ENCODE data around the gene ASIC3. TPM values are rescaled to one million over a fixed set of nuclear protein-coding genes. Genes with fewer than 3 reads are reported as not detected.

ASIC3 gene
- total RNA-seq: 0.12 and 0.16 TPM in 2 replicates

DNA sequence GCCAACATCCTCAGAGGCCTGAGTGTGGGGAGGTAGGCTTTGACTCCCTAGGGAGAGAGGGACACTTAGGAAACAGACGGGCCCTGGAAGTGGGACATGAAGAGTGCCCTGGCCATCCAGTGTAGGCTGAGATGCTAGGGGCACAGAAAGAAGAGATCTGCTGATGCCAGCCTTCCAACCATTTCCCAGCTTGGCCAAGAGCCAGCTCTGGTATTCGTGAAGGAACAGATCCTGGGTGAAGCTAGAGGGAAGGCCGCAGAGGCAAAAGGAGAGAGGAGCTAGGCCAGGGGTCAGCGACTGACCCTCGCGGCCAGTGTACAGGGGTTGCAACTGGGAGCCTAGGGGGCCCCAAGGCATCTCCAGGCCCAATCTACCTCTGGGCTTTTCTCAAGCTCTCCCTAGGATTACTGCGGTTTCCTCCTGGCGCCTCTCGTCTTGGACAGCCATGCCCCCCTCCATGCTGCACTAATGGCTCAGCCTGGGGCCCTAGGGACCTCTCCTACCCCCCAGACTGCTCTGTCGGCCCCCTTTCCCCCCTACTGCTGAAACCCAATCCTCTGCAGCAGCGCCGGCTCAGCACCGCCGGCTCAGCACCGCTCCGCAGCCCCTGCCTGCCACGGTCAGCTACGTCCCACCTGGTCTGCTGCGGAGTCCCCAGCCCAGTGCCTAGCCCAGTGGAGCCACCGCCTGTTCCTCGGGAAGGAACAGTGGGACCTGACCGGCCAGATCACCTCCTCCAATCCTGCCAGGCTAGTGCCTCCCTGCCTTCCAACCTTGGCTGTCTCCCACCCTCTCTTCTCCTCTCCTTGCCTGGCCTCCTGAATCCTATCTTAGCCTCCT, at the start of gene ASIC3:
TSS of gene ASIC3 (plus strand) at position 556 of the 840 bp plus-strand sequence. CDS start 355 bp downstream, outside the sequence.

GRCh38 chr7:151024435-151025056, 23.8 kb upstream of the ASIC3 start, which contains the start of gene ATG9B:
Gene ATG9B (minus strand): TSS chr7:151024494. CDS start chr7:151024423, 71 bp downstream.

GRCh38 chr7:151028131-151028947, 20.0 kb upstream of the ASIC3 start, which contains the start of gene ABCB8:
Gene ABCB8 (plus strand): TSS chr7:151028450. CDS start chr7:151028516, 66 bp downstream.

GRCh38 chr7:151057506-151057988, 9.2 kb downstream of the ASIC3 start, which contains the start of gene CDK5:
Gene CDK5 (minus strand): TSS chr7:151057897. CDS start chr7:151057848, 49 bp downstream.

DNA sequence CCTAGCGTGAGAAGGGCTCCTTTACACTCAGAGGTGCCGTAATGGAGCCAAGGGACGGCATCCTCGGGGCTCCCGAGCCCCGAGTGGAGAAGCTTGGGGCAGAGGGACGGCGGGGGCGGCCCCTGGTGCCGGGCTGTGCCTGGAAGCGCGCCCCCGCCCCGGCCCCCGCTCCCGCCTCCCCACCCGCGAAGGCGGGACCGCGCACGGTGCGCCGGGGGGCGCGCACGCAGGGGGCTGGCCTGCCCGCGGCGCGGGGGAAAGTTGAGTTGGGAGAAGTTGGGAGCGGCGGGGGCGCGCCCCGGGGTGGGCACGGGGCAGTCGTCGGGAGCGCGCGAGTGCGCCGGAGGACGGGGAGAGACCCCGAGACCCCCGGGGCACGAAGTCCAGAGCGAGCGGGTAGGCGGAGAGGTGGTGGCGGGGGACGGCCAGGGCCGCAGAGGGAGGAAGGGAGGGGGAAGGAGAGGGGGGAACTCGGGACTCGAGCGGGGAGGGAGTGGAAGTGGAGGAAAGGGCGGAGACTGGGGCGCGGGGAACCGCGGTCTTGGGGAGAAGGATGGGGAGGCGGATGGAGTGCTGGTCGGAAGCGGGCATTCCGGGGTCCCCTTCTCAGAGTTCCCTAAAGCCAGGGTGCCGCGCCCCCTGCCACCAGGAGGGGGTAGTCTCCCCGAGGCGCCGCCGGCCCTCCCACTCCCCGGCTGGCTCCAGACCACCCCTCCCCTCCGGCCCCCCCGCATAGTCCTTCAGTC, 11.2 kb downstream of the ASIC3 start, which contains the start of gene SLC4A2:
TSS of gene SLC4A2 (plus strand) at position 223 of the 746 bp plus-strand sequence. CDS start 2,399 bp downstream, outside the sequence.

DNA sequence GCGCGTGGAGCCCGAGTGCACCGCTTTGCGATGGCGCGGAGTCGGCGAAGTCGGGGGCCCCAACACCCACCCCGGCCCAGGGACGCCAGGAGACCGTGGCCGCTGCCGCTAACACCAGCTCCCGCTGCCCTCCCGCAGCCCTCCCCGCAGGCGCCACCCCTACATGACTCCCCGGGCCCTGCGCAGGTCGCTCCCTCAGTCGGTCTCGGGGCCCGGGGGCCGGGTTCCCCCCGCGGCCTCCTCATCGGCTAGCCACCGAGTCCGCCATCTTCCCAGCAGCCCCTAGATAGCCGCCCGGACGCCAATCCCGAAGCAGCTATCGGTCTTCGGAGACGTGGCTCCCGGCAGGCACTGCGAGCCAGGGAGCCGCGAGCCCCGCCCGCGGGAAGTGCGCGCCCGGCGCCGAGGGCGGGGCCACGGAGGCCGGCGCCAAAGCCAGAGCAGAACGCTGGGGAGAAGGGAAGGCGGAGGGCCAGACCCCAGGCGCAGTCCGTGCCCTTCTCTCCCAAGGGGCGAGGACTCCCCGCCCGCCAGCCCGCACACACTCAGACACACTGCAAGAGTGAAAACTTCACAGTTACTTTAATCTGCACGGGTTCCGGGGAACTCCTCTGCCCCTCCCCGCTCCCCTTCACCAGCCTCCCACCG, 32.3 kb downstream of the ASIC3 start, which contains the start of gene FASTK:
TSS of gene FASTK (minus strand) at position 288 of the 648 bp plus-strand sequence. CDS start at position 245, 43 bp downstream.

DNA sequence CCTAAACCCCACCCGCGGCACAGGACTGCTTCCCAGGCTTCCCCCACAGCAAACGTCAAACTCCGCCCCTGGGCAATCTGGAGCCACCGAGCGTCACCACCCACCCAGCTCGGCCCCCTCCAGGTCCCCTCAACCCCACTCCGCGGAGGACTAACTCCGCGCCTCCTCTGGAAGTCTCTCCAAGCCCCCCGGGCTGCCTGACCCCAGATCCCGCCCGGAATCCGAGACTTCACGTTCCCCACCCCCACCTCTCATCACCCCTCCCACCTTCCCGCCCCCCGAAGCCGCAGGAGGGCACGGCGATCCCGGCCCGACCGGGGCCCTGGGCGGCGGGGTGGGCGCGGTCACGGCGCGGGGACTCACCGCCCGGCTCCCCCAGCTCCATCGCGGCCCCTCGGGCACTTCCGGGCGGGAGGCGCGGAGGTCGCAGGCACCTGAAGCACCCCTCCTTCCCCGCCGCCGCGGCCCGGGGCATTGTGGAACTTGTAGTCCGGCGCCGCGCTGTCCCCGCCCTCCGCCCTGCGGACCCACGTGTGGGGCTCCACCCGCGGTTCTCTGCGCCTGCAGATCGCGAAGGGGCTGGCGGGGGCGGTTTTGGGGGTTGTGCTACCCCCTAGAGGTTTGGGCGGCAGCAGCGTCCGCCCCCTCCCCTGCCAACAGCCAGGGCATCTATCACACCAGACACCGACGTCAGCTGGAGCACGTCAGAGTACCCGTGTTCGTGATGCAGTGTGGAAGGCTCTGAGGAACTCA, 34.9 kb downstream of the ASIC3 start, which contains the start of gene TMUB1:
TSS of gene TMUB1 (minus strand) at position 423 of the 753 bp plus-strand sequence. CDS start 930 bp downstream, outside the sequence.

DNA sequence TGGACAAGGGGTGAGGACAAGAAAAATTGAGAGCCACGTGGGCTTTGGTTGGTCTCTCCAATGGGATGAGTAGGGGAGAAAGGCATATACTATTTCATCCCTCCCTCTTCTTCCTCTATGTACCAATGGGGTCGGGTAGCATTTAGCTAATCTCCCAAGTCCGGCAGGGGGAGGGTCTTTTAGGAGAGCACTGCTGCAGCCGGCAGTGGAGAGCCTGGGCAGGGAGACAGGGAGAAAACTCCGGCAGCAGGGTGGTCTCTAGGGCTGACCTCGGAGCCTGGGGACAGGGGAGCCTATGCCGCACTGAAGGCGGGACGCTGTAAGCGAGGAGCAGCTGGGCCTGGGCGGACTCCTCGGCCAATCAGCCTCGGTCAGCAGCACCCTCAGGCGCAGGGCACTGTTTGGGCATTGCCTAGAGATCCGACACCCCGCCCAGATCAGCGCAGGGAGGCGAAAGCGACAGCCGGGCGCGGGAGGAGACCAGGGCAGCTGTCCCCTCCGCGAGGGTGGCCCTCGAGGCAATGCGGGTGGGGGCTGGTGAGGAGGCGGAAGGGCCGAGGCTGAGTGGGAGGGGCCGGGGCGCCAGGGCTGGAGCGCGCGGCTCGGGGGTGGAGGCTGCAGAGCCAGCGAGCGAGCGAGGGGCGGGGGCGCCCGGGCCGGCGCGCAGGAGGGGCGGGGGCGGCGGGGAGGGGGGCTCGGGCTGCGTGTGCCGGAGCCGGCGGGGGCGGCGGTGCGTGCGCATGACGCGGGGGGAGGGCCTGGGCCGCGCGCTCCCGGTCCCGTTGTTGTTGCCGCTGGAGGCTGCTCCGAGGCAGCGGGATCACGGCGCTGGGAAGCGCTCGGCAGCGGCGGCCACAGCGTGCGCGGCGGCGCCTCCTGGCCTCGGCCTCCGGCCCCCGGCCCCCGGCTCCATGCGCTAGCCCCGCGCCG, 37.6 kb downstream of the ASIC3 start, which contains the start of gene AGAP3:
TSS of gene AGAP3 (plus strand) at position 785 of the 930 bp plus-strand sequence. CDS start 267 bp downstream, outside the sequence.

Other genes starting within 250 kb of the ASIC3 start
- 0.97 and 47.9 TPM in 2 replicates for gene TMEM176B, start 248.2 kb upstream of the ASIC3 start, total RNA-seq
- 0.12 and 13.8 TPM in 2 replicates for gene TMEM176A, start 247.8 kb upstream of the ASIC3 start, total RNA-seq
- not detected in 2 replicates for gene AOC1, start 196.0 kb upstream of the ASIC3 start, total RNA-seq
- 0.16 TPM in 1 of 2 replicates, not detected in the other for gene KCNH2, start 70.2 kb upstream of the ASIC3 start, total RNA-seq
- gene NOS3, start 57.5 kb upstream of the ASIC3 start, total RNA-seq: 1.5 and 3.9 TPM in 2 replicates
- under 0.01 and 0.16 TPM in 2 replicates for gene ATG9B, start 24.0 kb upstream of the ASIC3 start, total RNA-seq
- 33.9 and 37.3 TPM in 2 replicates for gene ABCB8, start 20.1 kb upstream of the ASIC3 start, total RNA-seq
- 12.2 and 12.4 TPM in 2 replicates for gene CDK5, start 9.4 kb downstream of the ASIC3 start, total RNA-seq
- 69.2 and 82.3 TPM in 2 replicates for gene SLC4A2, start 11.1 kb downstream of the ASIC3 start, total RNA-seq
- gene FASTK, start 32.3 kb downstream of the ASIC3 start, total RNA-seq: 134 and 135 TPM in 2 replicates
- 18.3 and 24.5 TPM in 2 replicates for gene TMUB1, start 35.0 kb downstream of the ASIC3 start, total RNA-seq
- gene AGAP3, start 37.9 kb downstream of the ASIC3 start, total RNA-seq: 42.9 and 73.5 TPM in 2 replicates
- not detected in 2 replicates for gene GBX1, start 119.2 kb downstream of the ASIC3 start, total RNA-seq
- gene ASB10, start 138.7 kb downstream of the ASIC3 start, total RNA-seq: not detected in 2 replicates
- gene H2BK1, start 162.0 kb downstream of the ASIC3 start, total RNA-seq: not detected in 2 replicates
- 56.0 and 57.3 TPM in 2 replicates for gene ABCF2, start 178.7 kb downstream of the ASIC3 start, total RNA-seq
- gene CHPF2, start 184.0 kb downstream of the ASIC3 start, total RNA-seq: 94.7 and 105 TPM in 2 replicates
- 46.2 and 52.7 TPM in 2 replicates for gene SMARCD3, start 200.2 kb downstream of the ASIC3 start, total RNA-seq